Suppressor macrophage treated with lipopolysaccharide for 4 hours (primary cell): ENCODE results near the gene CEP43.

Source experiments
- DNase-seq: peaks from one replicate; pipeline ENCODE4 v3.0.0-alpha.2; 2020

The CEP43 gene, protein sequence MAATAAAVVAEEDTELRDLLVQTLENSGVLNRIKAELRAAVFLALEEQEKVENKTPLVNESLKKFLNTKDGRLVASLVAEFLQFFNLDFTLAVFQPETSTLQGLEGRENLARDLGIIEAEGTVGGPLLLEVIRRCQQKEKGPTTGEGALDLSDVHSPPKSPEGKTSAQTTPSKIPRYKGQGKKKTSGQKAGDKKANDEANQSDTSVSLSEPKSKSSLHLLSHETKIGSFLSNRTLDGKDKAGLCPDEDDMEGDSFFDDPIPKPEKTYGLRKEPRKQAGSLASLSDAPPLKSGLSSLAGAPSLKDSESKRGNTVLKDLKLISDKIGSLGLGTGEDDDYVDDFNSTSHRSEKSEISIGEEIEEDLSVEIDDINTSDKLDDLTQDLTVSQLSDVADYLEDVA

DNA sequence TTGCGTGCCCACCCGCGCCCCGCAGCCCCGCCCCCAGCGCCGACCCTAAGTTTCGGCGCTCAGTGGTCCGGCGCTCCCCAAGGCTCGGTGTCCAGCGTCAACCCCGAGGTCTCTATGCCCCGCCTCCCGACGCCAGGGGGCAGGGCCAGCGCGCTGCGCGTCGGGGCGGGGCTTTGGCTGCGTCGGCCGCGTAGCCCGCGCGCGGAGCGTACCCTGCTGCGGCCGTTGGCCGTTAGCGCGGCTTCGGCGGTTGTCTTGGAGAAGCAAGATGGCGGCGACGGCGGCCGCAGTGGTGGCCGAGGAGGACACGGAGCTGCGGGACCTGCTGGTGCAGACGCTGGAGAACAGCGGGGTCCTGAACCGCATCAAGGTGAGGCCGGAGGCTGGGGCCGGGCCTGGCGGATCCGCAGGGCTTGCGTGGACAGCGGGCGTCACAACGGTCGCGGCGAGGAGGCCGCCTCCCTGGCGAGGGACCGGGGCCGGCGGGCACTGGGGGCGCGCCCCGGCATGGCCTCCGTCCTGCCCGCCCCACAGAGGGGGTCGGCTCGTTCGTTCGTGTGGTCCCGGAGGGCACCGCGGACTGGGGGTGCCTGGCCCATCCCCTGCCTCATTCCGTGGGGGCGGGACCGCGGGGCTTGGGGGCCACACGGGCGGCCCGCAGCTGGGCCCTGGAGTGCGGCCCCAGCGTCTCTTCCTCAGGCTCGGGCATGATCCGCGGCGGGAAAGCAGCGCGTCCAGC, at the start of gene CEP43:
CEP43 (plus strand) TSS at position 253 of the 739 bp plus-strand sequence; CDS start at position 269, 16 bp downstream.
- peak; percentile 99 for DNase-seq

DNA sequence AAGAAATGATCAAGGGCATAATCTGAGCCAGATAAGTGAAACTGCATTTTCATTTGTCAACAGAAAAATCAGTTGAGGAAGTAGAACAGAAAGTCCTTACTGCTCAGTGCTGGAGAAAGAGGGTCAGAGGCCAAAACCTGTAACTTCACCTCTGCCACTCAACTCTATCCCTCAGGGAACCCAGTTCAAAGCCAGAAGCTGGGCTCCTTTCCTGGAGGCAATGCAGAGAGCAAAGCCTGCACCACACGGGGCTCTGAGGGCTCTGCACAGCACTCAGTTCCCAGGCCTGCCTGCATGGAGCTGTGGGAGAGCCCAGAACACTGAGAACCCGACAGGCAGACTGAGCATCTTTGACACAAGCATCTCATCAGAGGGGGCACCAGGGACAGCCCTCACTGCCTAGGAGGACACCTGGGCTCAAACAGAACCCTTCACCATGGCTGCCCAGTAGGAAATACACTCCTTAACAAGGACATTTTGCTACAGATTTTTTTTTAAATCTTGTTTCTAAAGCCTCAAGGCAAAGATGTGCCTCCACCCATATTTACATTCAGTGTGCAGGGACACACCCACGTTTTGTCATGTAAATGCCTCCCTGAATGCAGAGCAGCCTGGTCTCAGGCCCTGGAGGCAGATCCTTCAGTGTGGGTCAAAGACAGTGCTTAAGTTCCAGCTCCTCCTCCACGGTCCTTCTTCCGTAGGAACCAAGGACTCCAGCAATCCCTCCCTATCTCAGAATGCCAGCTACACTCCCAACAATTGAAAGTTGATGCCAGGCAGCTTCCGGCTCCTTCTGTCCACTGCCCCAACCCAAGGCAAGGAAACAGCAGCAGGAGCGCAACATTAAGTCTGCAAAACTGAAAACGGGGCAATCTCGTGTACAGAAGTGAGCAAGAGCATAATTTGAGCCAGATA, 49.4 kb upstream of the CEP43 start:
- peak; percentile 65 for DNase-seq

DNA sequence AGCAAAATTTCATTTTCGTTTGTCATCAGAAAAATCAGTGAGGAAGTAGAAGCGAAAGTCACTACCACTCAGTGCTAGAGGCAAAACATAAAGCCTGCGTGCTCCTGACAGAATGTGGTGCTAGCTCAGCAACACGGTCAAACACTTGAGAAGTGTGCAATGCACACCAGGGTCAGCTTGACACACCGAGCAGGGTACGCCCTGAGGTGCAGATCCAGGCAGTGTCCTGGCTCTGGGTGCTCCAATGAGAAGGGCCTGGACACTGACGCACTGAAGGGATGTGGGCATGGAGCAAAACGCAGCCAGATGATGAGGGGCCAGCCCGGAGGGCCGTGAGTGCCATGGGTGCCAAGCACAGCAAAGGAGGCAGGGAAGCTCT, 48.8 kb upstream of the CEP43 start:
- peak; percentile 85 for DNase-seq

DNA sequence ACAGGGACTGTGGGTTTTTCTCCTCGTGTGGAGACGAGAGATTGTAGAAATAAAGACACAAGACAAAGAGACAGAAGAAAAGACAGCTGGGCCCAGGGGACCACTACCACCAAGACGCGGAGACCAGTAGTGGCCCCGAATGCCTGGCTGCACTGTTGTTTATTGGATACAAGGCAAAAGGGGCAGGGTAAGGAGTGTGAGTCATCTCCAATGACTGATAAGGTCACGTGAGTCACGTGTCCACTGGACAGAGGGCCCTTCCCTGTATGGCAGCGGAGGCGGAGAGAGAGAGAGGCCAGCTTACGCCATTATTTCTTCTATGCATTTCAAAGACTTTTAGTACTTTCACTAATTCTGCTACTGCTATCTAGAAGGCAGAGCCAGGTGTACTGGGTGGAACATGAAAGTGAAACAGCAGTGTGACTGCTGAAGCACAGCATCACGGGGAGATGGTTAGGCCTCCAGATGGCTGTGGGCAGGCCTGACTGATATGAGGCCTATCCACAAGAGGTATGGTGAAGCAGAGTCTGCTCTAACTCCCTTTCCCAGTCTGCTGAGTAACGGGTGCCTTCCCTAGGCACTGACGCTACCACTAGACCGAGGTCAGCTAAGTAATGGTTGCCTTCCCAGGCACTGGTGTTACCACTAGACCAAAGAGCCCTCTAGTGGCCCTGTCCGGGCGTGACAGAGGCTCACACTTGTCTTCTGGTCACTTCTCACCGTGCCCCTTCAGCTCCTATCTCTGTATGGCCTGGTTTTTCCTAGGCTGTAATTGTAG, 48.1 kb upstream of the CEP43 start:
- DNase-seq: peak; percentile 72

DNA sequence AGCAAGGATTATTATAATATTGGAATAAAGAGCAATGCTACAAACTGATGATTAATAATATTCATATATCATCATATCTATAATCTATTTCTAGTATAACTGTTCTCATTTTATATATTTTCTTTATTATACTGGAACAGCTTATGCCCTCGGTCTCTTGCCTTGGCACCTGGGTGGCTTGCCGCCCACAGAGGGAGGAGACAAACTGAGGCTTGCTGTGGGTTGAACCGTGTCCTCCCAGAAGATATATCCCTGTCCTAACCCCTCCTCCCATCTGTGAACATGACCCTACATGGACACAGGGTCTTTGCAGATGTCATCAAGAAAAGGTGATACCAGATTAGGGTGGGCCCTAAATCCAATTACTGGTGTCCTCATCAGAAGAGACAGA, 47.5 kb upstream of the CEP43 start:
- DNase-seq: no peak

DNA sequence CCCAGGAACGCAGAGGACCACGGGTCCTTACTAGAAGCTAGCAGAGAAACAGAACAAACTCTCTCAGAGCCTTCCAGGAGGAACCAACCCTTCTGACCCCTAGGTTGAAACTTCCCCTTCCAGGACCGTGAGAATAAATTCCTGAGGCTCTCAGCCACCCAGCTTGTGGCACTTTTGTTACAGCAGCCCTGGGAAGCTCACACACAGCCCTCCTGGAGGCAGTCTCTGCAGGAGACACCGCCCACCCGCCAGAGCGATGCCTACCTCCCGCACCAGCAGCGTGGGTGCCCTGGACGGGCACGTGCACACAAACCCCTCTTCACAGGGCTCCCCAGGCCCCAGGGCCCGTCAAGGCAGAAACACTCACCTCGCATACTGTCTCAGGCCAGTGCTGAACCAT, 47.1 kb upstream of the CEP43 start:
- peak; percentile 65 for DNase-seq

DNA sequence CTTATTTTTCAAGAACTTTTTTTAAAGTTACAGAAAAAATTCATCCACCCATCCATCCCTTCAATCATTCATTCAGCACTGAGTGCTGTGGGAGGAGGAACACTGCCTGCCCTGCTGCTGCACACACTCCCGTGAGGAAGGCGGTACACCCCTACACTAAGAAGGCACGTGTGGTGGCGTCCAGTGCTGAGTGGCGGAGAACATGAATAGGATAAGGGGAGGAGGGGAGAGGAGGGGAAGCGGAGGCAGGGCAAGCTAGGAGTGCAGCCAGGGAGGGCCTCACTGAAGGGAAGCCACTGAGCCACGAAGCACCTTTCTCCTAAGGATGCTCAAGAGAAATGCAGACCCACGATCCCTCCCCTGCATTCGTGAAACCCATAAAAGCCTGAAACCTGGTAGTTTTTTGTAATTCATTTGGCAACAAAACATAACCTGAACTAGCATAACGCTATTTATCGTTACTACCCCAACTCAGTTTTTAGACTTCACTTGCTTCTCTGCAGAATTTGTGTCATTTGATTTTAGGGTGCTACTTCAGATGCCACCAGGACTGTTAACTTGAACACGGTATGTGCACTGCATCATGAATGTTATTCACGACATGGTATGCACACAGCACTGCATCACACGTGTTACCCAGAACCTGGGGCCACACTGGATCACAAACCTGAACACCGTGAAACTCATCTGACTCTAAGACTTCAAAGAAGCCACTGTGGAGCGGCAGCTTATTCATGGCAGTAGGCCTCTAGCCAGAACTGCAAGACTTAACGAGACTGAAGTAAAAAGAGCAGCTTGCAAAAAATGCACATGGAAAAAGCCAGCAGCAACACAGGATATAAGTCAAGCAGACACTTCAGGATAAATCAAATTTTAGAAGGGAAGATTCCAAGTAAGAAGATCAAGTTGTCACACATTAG, 46.4 kb upstream of the CEP43 start:
- DNase-seq: no peak

DNA sequence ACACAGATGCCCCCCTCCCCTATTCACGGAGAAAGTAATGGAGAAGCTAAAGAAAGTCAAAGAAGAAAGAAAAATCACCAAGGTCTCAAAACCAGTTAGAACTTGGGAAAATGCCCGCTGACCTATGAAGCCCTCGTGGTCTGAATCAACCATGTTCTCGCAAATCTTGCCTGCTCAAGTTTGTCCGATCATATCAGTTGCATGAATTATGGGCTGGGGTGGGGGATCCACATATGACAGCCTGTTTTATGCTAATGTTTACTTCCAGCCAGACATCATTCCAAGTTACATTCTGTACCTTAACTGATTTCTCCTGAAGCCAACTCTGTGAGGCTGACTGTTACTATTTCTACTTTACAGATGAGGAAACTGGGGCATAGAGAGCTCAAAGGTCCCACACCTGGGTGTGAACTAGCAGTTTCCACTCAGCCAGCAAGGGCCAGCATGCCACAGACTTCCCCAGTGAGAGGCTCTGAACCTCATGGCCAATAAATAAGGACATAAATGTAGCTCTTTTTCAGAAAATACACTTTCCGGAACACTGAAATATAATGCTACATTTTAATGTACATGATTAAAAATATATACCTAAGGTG, 45.0 kb upstream of the CEP43 start:
- no peak for DNase-seq

DNA sequence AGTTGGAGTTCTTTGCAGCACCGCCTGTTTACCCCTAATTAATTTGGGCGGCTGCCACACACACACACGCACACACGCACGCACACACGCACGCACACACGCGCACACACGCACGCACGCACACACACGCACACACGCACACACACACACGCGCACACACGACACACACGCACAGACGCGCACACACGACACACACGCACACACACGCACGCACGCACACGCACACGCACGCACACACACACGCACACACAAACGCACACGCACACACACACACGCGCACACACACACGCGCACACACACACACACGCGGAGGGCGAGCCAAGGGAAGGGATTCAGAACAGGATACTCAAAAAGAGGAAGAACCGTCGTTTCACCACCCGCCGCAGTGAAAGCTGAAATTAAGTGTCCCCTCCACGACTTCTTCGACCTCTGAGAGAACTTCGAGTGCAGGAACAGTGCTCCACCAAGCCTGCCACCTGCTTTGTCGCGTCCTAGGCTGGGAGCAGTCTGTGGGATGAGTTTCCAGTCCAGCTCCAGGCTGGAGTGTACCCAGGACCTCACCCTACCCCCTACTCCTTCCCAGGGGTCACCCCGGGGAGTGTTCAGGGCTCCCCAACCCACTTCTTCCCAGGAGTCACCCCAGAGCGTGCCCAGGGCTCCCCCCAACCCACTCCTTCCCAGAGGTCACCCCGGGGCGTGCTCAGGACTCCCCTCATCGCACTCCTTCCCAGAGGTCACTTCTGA, 43.9 kb upstream of the CEP43 start:
- peak; percentile 84 for DNase-seq

DNA sequence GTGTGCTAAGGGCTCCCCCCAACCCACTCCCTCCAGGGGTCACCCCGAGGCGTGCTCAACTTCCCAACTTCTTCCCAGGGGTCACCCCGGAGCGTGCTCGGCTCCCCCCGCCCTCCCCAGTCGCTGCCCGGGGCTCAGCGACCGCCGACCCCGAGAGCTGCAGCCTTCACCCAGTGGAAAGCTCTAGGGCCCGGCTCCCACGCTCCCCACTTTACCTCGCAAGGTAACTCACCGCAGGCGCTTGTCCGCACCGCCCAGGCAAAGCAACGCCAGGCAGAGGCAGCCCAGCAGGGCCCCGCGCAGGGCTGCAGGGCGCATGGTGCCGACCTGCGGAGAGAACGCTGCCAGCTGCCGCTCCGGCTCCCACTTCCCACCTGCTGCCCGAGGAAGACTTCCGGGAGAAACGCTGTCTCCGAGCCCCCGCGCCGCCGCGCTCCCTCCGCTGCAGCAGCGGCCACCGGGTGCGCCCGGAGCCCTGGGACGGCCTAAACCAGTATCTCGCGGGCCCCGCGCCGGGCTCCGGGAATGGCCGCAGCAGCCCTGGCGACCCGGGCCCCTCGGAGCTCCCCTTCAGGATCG, 43.2 kb upstream of the CEP43 start:
- DNase-seq: no peak

DNA sequence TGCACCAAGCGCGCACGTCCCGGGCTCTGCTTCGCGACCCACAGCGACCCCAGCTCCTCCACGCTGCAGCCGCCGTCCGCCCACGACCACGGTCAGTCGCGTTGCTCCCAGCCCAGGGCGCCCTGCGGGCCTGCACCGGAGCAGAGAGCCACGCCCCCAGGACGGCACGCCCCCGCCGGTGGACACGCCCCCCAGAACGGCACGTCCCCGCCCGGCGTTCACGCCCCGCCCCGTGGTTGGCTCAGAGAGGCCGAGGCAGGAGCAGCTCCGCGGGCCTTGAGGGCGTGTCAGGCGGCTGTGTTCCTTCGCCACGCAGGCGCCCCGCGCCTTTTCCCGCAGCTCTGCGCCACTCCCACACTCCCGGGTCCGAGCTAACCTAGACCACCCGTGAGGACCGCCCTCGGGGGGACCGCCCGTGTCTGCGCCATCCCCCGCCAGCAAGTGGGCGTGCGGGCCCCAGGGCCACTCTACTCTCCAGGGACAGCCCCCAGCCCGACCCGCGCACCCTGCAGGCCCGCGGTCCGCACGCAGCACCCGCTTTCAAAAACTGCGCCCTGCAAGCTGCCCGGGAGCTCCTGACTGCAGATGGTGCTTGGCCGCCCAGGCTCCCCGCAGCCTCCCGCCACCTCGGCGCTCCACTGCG, 42.6 kb upstream of the CEP43 start, which contains the start of gene RNASET2:
RNASET2 (minus strand) TSS at position 107 of the 643 bp plus-strand sequence. CDS start 368 bp downstream, outside the sequence.
- peak; percentile 98 for DNase-seq

DNA sequence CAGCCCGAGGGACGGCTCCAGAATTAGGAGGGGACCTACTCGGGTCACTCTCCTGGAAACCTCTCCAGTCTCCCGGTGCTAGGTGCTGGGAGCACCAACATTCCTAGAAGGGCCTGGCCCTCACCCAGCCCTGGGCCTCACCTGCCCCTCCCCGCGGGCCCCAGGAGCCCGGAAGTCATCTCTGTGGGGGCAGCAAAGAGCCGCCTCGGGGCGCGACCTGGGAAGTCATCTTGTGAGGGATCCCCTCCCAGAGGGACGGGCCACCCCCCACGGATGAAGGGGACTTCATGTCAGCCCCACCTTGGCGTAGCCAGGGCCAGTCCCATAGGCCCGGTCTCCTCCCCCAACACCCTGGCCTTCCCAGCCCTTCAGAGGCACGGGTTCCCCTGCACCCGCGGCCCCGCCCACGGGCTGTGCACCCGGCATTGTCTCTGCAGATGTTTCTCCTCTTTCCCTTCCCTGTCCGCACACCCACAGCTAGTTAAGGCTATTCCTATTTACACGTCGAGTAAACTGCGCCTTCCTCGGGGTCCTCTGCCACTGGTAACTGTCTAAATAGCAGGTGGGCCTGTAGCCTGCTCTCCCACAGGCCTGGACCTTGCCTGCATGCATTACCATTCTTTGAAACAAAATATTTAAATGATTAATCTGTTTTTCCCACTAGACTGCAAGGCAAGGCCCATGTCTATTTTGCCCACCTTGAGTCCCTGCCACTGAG, 42.0 kb upstream of the CEP43 start:
- DNase-seq: peak; percentile 76

DNA sequence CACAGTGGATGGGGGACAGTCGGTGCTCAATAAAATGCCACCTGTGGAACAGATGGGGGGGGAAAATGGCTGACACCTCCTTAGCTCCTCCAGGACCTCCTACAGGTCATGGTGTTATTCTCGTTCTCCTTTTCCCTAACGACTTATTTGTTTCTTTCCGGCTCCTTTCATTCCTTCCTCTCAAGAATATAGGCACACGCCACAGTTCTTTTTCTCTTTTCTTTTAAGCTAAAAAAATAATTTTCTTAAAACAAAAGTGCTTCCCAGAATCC, 41.5 kb upstream of the CEP43 start:
- DNase-seq: no peak

DNA sequence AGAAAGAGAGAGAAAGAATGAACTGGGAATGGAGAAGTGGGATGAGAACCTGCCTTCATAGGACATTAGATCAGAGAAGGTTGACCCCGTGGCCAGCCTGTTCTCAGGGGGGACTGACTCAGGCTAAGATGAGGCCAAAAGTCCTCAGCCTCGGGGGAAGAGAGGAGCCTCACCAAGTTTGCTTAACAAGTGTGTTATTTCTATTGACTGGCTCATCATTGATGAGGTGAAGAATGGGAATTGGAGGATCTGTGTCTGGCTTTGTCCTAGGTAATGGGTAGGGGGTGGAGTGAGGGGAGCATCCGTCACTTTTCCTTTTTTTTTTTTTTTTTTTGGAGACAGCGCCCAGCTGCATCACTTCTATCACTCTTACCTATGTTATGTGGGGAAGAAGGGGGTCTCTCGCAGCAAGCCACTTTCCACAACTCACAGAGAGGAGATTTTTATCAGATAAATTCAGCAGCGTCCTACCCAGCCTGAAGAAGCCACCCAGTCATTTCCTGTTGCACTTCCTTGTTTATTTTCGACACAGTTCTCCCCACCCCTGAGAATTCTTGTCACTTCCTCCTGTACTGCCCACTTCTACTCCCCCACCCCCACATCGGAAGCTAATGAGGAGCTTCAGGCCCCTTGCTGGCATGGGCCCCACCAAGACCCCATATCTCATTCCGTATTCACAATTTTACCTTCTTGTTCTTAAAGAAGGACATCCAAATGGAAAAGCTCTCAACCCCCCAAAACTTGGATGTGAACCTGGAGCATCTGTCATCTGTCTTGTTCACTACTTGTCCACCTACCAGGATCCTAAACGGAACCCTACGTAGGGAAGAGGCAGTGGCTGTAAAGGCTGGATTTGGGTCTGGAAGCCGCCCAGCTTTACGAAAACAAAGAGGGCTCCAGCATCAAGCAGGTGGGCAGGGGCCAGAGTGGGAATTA, 40.0 kb upstream of the CEP43 start:
- DNase-seq: peak; percentile 83

DNA sequence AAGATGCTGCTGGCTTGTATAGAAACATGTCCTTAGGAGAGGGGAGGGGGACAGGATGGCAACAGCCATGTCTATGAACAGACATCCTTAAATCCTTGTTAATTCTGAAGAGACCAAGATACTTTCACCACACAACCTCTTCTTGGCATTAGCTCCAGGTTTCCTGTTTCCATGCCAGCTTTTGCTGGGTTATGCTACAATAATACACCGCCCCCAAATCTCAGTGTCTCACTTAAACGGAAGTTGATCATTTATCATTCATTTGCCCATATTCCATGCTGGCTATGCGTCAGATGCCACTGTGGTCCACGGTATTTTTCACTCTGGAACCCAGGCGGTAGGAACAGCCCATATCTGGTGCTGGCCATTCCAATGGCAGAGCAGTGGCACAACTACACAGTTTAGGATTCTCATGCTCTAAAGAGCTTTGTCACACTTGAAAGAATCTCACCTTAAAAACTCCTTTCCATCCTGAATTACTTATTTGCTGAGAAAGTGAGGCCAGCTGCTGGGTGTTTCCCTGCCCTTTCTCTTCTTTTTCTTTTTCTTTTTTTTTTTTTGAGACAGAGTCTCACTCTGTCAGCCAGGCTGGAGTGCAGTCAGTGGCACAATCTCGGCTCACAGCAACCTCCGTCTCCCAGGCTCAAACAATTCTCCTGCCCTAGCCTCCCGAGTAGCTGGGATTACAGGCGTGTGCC, 39.1 kb upstream of the CEP43 start:
- DNase-seq: peak; percentile 49

DNA sequence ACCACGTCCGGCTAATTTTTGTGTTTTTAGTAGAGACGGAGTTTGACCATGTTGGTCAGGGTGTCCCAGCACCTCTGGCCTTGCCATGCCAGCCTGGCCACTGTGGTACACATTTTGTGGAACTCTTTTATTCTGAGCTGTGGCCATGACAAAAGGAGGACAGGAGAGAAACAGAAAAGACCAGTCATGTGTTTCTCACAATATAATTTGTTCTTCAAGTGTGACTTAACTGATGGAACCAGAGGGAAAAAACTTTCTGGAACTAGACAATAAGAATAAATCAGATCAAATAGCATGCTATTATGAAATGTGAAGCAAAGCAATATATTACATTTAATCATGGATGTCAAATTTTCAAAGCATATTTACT, 38.6 kb upstream of the CEP43 start:
- DNase-seq: no peak

DNA sequence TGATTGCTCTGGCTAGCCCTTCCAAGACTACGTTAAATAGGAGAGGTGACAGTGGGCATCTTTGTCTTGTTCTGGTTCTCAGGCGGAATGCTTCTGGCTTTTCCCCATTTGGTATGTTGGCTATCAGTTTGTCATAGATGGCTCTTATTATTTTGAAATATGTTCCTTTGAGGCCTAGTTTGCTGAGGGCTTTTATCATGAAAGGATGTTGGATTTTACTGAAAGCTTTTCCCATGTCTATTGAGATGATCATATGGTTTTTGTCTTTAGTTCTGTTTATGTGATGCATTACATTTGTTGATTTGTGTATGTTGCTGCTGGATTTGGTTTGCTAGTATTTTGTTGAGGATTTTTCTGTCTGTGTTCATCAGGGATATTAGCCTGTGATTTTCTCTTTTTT, 32.9 kb upstream of the CEP43 start:
- no peak for DNase-seq
